H9 (cell line): ENCODE measurements around the gene GALNT17. TPM values are rescaled to one million over a fixed set of nuclear protein-coding genes. Genes with fewer than 3 reads are reported as not detected.

Experiments used
- DNase-seq: peaks from one replicate; pipeline ENCODE4 v3.0.0-alpha.2; 2017
- H2AFZ ChIP-seq: one replicate; pipeline ENCODE4 v1.6.1; 2013; ENCODE audit warnings: mild to moderate bottlenecking, low read length, control low read depth, moderate library complexity
- H2AK5ac ChIP-seq: 2 replicates; pipeline ENCODE4 v1.6.1; 2013; ENCODE audit warnings: low read length, control low read depth, mixed read lengths; ENCODE audit not compliant: insufficient read length
- H2BK120ac ChIP-seq: one replicate; pipeline ENCODE4 v1.6.1; 2013; ENCODE audit warnings: low read depth, mild to moderate bottlenecking, low read length, control low read depth, inconsistent platforms; ENCODE audit not compliant: poor library complexity, severe bottlenecking
- H2BK12ac ChIP-seq: 2 replicates; pipeline ENCODE4 v1.6.1; 2013; ENCODE audit warnings: low read length, control low read depth, mixed read lengths, low read depth; ENCODE audit not compliant: insufficient read length
- H2BK15ac ChIP-seq: 2 replicates; pipeline ENCODE4 v1.6.1; 2013; ENCODE audit warnings: low read depth, low read length, control low read depth
- H2BK20ac ChIP-seq: one replicate; pipeline ENCODE4 v1.6.1; 2013; ENCODE audit warnings: low read depth, mild to moderate bottlenecking, low read length, control low read depth, inconsistent platforms; ENCODE audit not compliant: poor library complexity, severe bottlenecking
- H2BK5ac ChIP-seq: 2 replicates; pipeline ENCODE4 v1.6.1; 2013; ENCODE audit warnings: low read length, control low read depth, mixed read lengths; ENCODE audit not compliant: insufficient read length
- H3K14ac ChIP-seq: 2 replicates; pipeline ENCODE4 v1.6.1; 2013; ENCODE audit warnings: low read length, control low read depth; ENCODE audit not compliant: insufficient read depth
- H3K18ac ChIP-seq: 2 replicates; pipeline ENCODE4 v1.6.1; 2013; ENCODE audit warnings: low read depth, mild to moderate bottlenecking, mixed read lengths, low read length, control low read depth; ENCODE audit not compliant: insufficient read length
- H3K23ac ChIP-seq: 2 replicates; pipeline ENCODE4 v1.6.1; 2013; ENCODE audit warnings: low read length, control low read depth, mixed read lengths, low read depth; ENCODE audit not compliant: insufficient read length
- H3K23me2 ChIP-seq: 2 replicates; pipeline ENCODE4 v1.6.1; 2013; ENCODE audit warnings: low read depth, mild to moderate bottlenecking, mixed read lengths, low read length, control low read depth; ENCODE audit not compliant: insufficient read length, poor library complexity, severe bottlenecking
- H3K27ac ChIP-seq: 2 replicates; pipeline ENCODE4 v1.5.1; 2013; ENCODE audit warnings: low read length, control low read depth, mixed read lengths, low read depth; ENCODE audit not compliant: insufficient read length
- H3K27me3 ChIP-seq: 2 replicates; pipeline ENCODE4 v1.6.1; 2013; ENCODE audit warnings: low read length, control low read depth, inconsistent platforms; ENCODE audit not compliant: insufficient read depth
- H3K4ac ChIP-seq: 2 replicates; pipeline ENCODE4 v1.6.1; 2013; ENCODE audit warnings: low read depth, mild to moderate bottlenecking, control low read depth, inconsistent platforms, low read length, moderate library complexity
- H3K4me1 ChIP-seq: 2 replicates; pipeline ENCODE4 v1.6.1; 2013; ENCODE audit warnings: low read length, control low read depth, inconsistent platforms; ENCODE audit not compliant: insufficient read depth
- H3K4me2 ChIP-seq: 2 replicates; pipeline ENCODE4 v1.6.1; 2013; ENCODE audit warnings: low read length, control low read depth, mixed read lengths; ENCODE audit not compliant: insufficient read length, insufficient read depth
- H3K56ac ChIP-seq: 2 replicates; pipeline ENCODE4 v1.6.1; 2013; ENCODE audit warnings: low read depth, mild to moderate bottlenecking, mixed read lengths, low read length, control low read depth; ENCODE audit not compliant: insufficient read length
- H3K79me1 ChIP-seq: 2 replicates; pipeline ENCODE4 v1.6.1; 2013; ENCODE audit warnings: low read depth, mild to moderate bottlenecking, moderate library complexity, low read length, control low read depth, inconsistent platforms; ENCODE audit not compliant: insufficient read depth, poor library complexity, severe bottlenecking
- H3K79me2 ChIP-seq: 2 replicates; pipeline ENCODE4 v1.6.1; 2013; ENCODE audit warnings: low read length, control low read depth, inconsistent platforms; ENCODE audit not compliant: insufficient read depth
- H3K9ac ChIP-seq: 2 replicates; pipeline ENCODE4 v1.6.1; 2013; ENCODE audit warnings: low read length, control low read depth, mixed read lengths; ENCODE audit not compliant: insufficient read length; ENCODE audit errors: extremely low read depth
- H3K9me3 ChIP-seq: one replicate; pipeline ENCODE4 v1.6.1; 2013; ENCODE audit warnings: low read depth, low read length, inconsistent platforms; ENCODE audit not compliant: control insufficient read depth
- H3T11ph ChIP-seq: one replicate; pipeline ENCODE4 v1.6.1; 2013; ENCODE audit warnings: mild to moderate bottlenecking, low read length, control low read depth, inconsistent platforms
- H4K20me1 ChIP-seq: one replicate; pipeline ENCODE4 v1.6.1; 2013; ENCODE audit not compliant: control insufficient read depth, insufficient read length, insufficient read depth
- H4K5ac ChIP-seq: 2 replicates; pipeline ENCODE4 v1.6.1; 2013; ENCODE audit warnings: low read depth, mild to moderate bottlenecking, mixed read lengths, low read length, control low read depth; ENCODE audit not compliant: insufficient read length
- H4K8ac ChIP-seq: replicated peaks from 2 replicates; pipeline ENCODE4 v1.6.1; 2013; ENCODE audit warnings: low read length, control low read depth, mixed read lengths, low read depth; ENCODE audit not compliant: insufficient read length
- H4K91ac ChIP-seq: 2 replicates; pipeline ENCODE4 v1.6.1; 2013; ENCODE audit warnings: low read depth, mild to moderate bottlenecking, moderate library complexity, mixed read lengths, low read length, control low read depth; ENCODE audit not compliant: insufficient read length
- H3K27ac Mint-ChIP-seq, 3 experiments: 2 replicates in 2 of 3; 3 replicates in 1 of 3; pipeline ENCODE4 v1.8.0; 2020 to 2021; ENCODE audit warnings: mixed read lengths in 3 of 3, mild to moderate bottlenecking in 1 of 3, moderate library complexity in 1 of 3
- H3K27me3 Mint-ChIP-seq: 2 replicates; pipeline ENCODE4 v1.8.0; 2021; ENCODE audit warnings: low read depth, mild to moderate bottlenecking, moderate library complexity, mixed read lengths
- H3K36me3 Mint-ChIP-seq, 3 experiments: 2 replicates in 2 of 3; 3 replicates in 1 of 3; pipeline ENCODE4 v1.8.0; 2020 to 2021; ENCODE audit warnings: low read depth in 3 of 3, mixed read lengths in 3 of 3; ENCODE audit not compliant: insufficient read depth in 1 of 3
- H3K4me1 Mint-ChIP-seq, 2 experiments: 2 replicates each; pipeline ENCODE4 v1.8.0; 2020; ENCODE audit warnings: mixed read lengths in 2 of 2
- H3K4me3 Mint-ChIP-seq, 2 experiments: 2 replicates in 1 of 2; 3 replicates in 1 of 2; pipeline ENCODE4 v1.8.0; 2020 to 2021; ENCODE audit warnings: mild to moderate bottlenecking in 2 of 2, mixed read lengths in 2 of 2, moderate library complexity in 1 of 2
- H3K9me3 Mint-ChIP-seq, 2 experiments: 2 replicates in 1 of 2; 3 replicates in 1 of 2; pipeline ENCODE4 v1.8.0; 2020; ENCODE audit warnings: mild to moderate bottlenecking in 2 of 2, mixed read lengths in 2 of 2, moderate library complexity in 1 of 2
- CTCF ChIP-seq: fragments of 200-600 bp; sonication (generic); conservative IDR thresholded peaks from 3 replicates; pipeline ENCODE4 v1.8.0; 2021; ENCODE audit warnings: antibody characterized with exemption, mild to moderate bottlenecking
- WGBS: extraction: QIAGEN DNeasy Blood & Tissue Kit; methylation state at CpG from one replicate; pipeline ENCODE4 v1.1.7; 2013; ENCODE audit warnings: missing lambda C conversion rate, low lambda C conversion rate, mixed read lengths; ENCODE audit not compliant: insufficient read length; ENCODE audit errors: extremely low coverage; 5-methylcytosine and 5-hydroxymethylcytosine counted together
- total RNA-seq: library from RNA; stranded (reverse); gene quantifications from 2 replicates; pipeline ENCODE4 v1.2.1, GENCODE V29; 2021

The GALNT17 gene
- total RNA-seq, 1 experiment from 2014 or later: 43.2 TPM

GRCh38 chr7:71650653-71651337 is 518.9 kb downstream of the GALNT17 start:
- Histone ChIP-seq H2BK15ac (no peak overlapping the region), H3K18ac (no peak overlapping the region), H3K4me2 (no peak overlapping the region), H3K4ac (no peak overlapping the region), H2AK5ac (no peak overlapping the region), H3K23me2 (no peaks in the 10 kb centered on the region), H3K27me3 (no peaks in the 10 kb centered on the region), H2BK120ac (no peak overlapping the region), H3K27ac (no peak overlapping the region), H3K79me2 (no peaks in the 10 kb centered on the region), H4K5ac (no peak overlapping the region), H2BK5ac (no peak overlapping the region), H3K14ac (no peak overlapping the region), H3K4me1 (peaks cover 2% of the 10 kb centered on the region; the same call in 1 of the 2 replicates), H3T11ph (no peak overlapping the region), H4K20me1 (no peaks in the 10 kb centered on the region), H3K23ac (no peak overlapping the region), H3K56ac (no peak overlapping the region), H2AFZ (no peak overlapping the region), H3K9ac (no peak overlapping the region), H2BK12ac (no peak overlapping the region), H3K79me1 (no peaks in the 10 kb centered on the region), H2BK20ac (no peak overlapping the region), H3K9me3 (no peaks in the 10 kb centered on the region), H4K91ac (no peak overlapping the region), H4K8ac (no peak overlapping the region)
- Mint-ChIP-seq H3K9me3 (peaks cover 8 to 14% of the 10 kb centered on the region in 2 experiments), H3K4me3 (peak overlapping the region in 1 of 2 experiments; percentile 5; a peak in 1 of 5 replicates), H3K27me3 (no peaks in the 10 kb centered on the region), H3K4me1 (peaks cover 36 to 37% of the 10 kb centered on the region in 2 experiments), H3K36me3 (peaks cover 16 to 20% (median 19%) of the 10 kb centered on the region in 3 experiments; a peak in 6 of 7 replicates), H3K27ac (peak overlapping the region; percentile 3 to 62 (median 41); a peak in 6 of 7 replicates)
- no CpG with 5 or more reads among the region's 2 CpGs for WGBS
- no peak for TF ChIP-seq CTCF
- DNase-seq: no peak
